Brain microvascular endothelial cell (primary cell): Measurements from ENCODE around the gene CMTM3.

Experiments used
- DNase-seq: peaks from one replicate; pipeline ENCODE4 v3.0.0-alpha.2; 2020
- H3K27ac ChIP-seq: fragments of 250-450 bp; sonication (Bioruptor Pico); 2 replicates; pipeline ENCODE4 v1.5.1; 2020; ENCODE audit warnings: mild to moderate bottlenecking, moderate library complexity
- H3K27me3 ChIP-seq: fragments of 250-450 bp; sonication (Bioruptor Pico); replicated peaks from 2 replicates; pipeline ENCODE4 v1.5.1; 2020; ENCODE audit warnings: mild to moderate bottlenecking
- H3K36me3 ChIP-seq: fragments of 250-450 bp; sonication (Bioruptor Pico); replicated peaks from 2 replicates; pipeline ENCODE4 v1.5.1; 2020; ENCODE audit warnings: mild to moderate bottlenecking
- H3K4me3 ChIP-seq: 2 replicates; pipeline ENCODE4 v1.5.1; 2011; ENCODE audit warnings: low read depth, mild to moderate bottlenecking, control low read depth, low read length, moderate library complexity
- CTCF ChIP-seq: IDR thresholded peaks from 2 replicates; pipeline ENCODE4 v1.5.1; 2011; ENCODE audit warnings: low read depth, mild to moderate bottlenecking, moderate library complexity, low read length, control low read depth, inconsistent platforms; ENCODE audit errors: missing control alignments
- in situ Hi-C: cut with HindIII; loops from 2 replicates; pipeline ENCODE4 v1.10.0; 2017; ENCODE audit warnings: low sequenced_read_pairs, low pct_ligation_motif_present

The CMTM3 gene

DNA sequence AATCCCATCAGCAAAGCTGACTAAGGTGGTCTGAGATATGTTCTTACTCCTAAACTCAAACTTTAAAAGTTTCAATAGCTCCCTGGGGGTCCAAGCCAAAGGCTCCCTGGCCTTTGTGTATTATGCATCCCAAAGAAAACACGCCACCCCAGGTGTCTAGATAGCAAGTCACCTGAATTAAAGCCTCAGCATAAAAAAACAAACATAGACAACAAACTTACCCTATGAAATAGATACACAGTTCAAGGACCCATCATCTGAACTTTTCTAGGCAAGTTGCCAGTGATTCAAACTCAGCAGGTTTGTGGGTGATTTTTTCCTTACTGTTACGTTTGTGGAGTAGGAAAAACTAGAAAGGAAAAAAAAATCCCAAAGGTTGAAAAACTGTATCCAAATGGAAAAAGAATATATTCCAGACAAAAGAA is 12.5 kb downstream of the CMTM3 start:
- no peak for TF ChIP-seq CTCF
- Histone ChIP-seq H3K27ac (peak overlapping the region; percentile 90), H3K4me3 (no peak overlapping the region), H3K36me3 (peaks cover 20% of the 10 kb centered on the region), H3K27me3 (no peaks in the 10 kb centered on the region)
- DNase-seq = peak; percentile 24
- in situ Hi-C loops = no loop called here

DNA sequence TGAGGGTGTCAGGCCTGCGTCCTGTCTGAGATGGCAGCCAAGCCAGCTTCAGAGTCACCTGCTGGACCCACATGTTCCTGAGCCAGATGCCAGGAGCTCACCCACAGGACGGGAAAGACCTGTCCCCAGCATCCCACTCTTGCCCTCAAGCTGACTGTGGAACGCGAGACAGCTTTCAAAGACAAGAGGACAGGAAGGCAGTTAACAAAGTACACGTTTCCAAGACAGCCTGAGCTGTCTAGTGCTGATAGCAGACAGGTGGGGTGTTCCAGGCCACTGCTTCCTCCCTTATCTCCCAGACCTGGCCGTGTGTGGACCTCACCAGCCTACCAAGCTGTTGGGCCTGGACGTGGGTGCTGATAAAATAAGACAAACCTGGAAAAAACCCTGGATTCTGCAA is 13.2 kb downstream of the CMTM3 start:
- peak overlapping the region; percentile 90 for H3K27ac ChIP-seq
- DNase-seq = no peak
- in situ Hi-C loops = no loop called here

GRCh38 chr16:66618588-66619375 is 14.3 kb downstream of the CMTM3 start:
- in situ Hi-C loops = no loop called here
- H3K4me3 ChIP-seq = no peak overlapping the region
- H3K27me3 ChIP-seq = no peaks in the 10 kb centered on the region
- peak; percentile 92 for DNase-seq
- peaks cover 4% of the 10 kb centered on the region for H3K36me3 ChIP-seq
- no peak for TF ChIP-seq CTCF
- peak overlapping the region; percentile 90 for H3K27ac ChIP-seq

More for the DNA sequence above, 13.2 kb downstream of the CMTM3 start:
- peaks cover 14% of the 10 kb centered on the region for H3K36me3 ChIP-seq
- H3K27me3 ChIP-seq = no peaks in the 10 kb centered on the region
- no peak for TF ChIP-seq CTCF
- H3K4me3 ChIP-seq = no peak overlapping the region

- no peaks in the 10 kb centered on the region for H3K27me3 ChIP-seq
- no peaks in the 10 kb centered on the region for H3K36me3 ChIP-seq
- peak overlapping the region; percentile 90 for H3K27ac ChIP-seq
- DNase-seq = peak; percentile 60
- TF ChIP-seq CTCF = no peak
- H3K4me3 ChIP-seq = no peak overlapping the region
- in situ Hi-C loops = no loop called here
These were observed 15.3 kb downstream of the CMTM3 start for GRCh38 chr16:66619534-66620428.

DNA sequence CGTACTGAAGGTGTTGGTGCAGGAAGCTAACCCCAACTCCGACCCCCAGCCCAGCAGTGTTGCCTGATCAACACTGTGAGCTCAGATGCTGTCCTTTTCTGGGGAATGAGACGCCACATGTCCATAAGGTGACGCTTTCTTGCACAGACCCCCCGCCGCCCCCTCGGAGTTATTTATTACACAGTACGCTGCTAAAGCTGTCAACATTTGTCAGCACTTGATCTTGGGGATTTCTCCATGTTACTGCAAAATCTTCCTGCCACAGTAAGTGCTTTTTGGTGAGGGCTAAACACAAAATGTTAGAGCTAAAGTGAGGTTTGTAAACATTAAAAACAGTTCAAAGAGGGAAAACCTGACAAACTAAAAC is 15.9 kb downstream of the CMTM3 start:
- in situ Hi-C loops = no loop called here
- no peaks in the 10 kb centered on the region for H3K36me3 ChIP-seq

More for the DNA sequence above, 15.9 kb downstream of the CMTM3 start:
- Histone ChIP-seq H3K27me3 (no peaks in the 10 kb centered on the region), H3K4me3 (no peak overlapping the region), H3K27ac (no peak overlapping the region)
- no peak for TF ChIP-seq CTCF
- DNase-seq = no peak
